GM19452 (cell line): Measurements from ENCODE around the gene R3HDM4.
A peak's percentile ranks its signal among the peaks of the same experiment; 100 is the strongest.

Source experiments
- ATAC-seq: cut with Tn5 transposase; IDR thresholded peaks from one replicate; pipeline ENCODE4 v1.9.1; 2021; ENCODE audit not compliant: unreplicated experiment

The R3HDM4 gene

GRCh38 chr19:947707-948539, 34.9 kb upstream of the R3HDM4 start:
- ATAC-seq, result peak; percentile 63

- ATAC-seq, result peak; percentile 8
Measured at GRCh38 chr19:947090-947706, 34.2 kb upstream of the R3HDM4 start.

DNA sequence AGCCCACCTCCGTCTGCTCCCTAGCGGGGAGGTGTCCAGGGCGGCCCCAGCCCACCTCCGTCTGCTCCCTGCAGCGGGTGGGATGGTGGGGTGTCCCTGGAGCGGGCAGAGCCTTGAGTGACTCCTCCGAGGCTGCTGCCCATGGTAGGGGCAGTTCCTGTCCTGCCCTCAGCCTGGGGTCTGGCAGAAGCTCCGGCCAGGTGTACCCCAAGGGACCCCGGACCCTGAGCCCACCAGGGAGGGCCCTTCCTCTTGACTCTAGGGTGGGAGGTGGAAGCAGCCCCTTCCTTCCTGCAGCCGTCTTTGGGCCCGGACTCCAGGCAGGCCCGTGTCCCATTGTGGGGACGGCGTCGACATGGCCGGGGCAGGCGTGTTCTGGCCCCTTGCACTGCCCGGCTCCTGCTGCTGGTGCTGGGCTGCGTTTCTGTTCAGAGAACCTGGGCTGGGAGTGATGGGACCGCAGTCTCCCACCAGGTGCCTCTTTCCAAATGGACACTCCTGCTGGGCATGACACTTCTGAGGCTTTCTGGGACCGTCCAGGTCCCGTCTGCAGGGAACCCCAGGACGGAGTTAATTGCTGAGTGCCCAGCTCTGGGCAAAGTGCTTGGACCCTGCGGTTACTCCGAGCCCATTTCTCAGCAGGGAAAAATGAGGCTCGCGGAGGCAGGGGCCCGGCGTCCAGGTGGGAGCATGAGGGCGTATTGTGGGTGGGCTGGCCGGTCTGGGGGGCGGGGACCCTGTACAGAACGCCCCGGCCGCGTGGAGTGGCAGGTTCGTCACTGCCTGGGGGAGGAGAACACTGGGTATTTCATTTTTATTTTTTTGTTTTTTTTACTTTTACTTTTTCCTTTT, 32.6 kb upstream of the R3HDM4 start:
- no peak for ATAC-seq

DNA sequence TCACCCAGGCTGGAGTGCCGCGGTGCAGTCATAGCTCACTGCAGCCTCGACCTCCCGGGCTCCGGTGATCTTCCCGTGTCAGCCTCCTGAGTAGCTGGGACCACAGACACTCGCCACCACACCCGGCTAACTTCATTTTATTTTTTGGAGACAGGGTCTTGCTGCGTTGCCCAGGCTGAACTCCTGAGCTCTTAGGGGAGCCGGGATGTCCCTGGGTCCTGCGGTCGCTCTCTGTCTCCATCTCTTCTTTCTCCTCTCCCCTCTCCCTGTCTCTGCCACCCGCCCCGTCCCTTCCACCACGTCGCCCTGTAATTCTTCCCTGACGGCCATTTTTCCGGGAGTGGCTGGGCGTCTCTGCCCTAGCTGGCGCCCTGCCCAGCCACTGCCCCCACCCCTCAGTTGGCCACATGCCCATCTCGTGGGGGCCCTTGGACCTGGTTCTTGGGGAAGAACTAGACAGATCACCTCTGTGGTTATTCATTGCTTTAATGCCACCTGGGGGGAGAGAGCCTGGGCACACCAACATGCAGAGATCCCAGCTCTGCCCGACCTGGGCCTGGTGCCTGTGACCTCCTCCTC, 31.7 kb upstream of the R3HDM4 start:
- no peak for ATAC-seq

DNA sequence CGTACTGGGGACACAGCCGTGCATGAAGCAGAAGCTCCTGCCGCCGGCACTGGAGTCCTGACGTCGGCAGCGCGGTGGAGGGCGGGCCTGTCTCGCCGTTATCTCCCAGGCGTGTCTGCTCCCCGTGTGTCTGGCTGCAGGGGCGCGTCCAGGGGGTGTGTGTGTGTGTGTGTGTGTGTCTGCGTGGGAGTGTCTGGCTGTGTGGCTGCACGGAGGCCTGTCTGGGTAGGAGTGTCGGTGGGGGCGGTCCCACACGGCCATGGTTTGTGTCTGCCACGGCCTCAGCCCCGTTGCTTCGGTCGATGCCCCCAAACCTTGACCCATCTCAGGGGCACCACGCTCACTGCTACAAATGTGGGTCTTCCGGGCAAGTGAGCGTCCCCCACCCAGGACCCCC, 31.1 kb upstream of the R3HDM4 start:
- no peak for ATAC-seq

DNA sequence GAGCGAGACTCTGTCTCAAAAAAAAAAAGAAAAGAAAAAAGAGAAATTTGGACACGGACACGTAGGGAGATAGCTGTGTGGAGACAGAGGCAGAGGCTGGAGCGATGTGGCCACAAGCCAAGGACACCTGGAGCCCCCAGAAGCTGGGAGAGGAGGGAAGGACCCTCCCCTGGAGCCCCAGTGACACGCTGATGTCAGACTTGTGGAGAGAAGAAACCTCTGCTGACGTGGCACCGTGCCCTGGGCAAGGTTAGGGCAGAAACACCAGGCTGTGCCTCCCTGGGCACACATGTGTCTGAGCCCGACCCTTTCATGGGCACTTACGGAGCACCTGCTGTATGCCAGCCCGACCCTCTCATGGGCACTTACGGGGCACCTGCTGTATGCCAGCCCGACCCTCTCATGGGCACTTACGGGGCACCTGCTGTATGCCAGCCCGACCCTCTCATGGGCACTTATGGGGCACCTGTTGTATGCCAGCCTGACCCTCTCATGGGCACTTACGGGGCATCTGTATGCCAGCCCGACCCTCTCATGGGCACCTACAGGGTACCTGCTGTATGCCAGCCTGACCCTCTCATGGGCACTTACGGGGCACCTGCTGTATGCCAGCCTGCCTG, 30.6 kb upstream of the R3HDM4 start:
- no peak for ATAC-seq

- no peak for ATAC-seq
Measured at GRCh38 chr19:942133-942645, 29.2 kb upstream of the R3HDM4 start.

GRCh38 chr19:941292-942132, 28.5 kb upstream of the R3HDM4 start:
- ATAC-seq, result no peak

DNA sequence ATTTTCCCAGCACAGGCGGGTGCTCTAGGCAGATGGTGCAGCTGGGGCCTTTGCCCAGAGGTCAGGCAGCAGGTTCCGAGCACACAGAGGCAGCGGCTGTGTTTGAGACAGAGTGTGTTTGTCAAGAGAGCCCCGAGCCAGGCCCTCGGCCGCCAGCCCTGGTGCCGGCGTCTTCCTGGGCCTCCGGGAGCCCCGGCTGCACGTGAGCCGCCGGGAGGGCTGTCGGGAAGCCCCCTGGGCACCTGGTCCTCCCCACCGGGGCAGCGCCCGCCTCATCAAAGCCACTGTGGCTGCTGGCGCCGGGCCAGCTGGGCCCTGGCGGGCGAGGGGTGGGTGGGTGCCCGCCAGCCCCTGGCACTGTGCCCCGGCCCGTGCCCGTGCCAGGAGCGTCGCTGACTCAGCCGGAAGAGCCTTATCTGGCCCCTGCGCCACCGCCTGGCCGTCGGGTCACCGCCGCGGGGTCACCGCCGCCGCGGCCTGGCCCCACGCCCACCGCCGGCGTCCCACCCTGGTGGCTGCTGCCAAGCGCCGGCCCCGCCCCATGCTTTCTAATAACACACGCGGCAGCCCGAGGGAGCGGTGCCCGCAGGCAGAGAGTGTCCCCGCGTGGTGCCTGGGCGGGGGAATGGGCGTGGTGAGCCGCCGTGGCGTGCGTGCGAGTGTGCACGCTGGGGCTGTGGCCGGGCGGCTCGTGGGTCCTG, 27.7 kb upstream of the R3HDM4 start:
- ATAC-seq, result peak; percentile 41

DNA sequence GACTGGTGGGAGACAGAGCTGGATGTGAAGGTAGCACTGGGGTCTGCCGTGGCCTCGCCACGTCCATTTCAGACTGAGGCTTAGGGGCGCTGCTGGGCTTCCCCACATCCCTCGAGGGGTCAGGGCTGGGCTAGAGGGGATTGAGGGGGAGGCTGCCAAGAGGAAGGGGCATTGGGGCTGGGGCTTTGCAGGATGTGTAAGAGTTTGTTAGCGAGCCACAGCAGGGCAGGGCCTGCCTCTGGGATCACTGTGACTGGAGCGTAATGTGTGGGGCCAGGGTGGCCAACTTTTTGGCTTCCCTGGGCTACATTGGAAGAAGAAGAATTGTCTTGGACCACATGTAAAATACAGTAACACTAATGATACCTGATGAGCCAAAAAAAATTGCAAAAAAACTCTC, 26.9 kb upstream of the R3HDM4 start:
- ATAC-seq, result no peak

DNA sequence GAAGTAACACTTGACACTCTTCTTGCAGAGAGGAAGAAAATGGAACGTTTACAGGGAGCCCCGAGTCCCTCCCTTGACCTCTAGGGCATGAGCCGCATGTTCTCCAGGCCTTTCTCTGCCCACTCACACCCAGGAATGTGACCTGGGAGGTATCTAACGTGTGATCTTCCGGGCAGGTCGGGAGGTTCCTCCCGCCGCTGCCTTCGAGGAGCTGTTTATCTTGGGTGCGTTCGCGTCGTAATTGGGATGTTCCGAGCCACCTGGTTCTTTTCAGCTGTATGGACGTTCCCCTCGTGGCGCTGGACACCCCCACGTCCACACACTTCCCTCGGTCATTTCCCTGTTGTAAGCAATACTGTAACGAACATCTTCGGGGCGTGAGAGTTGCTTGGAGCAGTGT, 26.4 kb upstream of the R3HDM4 start:
- no peak for ATAC-seq

DNA sequence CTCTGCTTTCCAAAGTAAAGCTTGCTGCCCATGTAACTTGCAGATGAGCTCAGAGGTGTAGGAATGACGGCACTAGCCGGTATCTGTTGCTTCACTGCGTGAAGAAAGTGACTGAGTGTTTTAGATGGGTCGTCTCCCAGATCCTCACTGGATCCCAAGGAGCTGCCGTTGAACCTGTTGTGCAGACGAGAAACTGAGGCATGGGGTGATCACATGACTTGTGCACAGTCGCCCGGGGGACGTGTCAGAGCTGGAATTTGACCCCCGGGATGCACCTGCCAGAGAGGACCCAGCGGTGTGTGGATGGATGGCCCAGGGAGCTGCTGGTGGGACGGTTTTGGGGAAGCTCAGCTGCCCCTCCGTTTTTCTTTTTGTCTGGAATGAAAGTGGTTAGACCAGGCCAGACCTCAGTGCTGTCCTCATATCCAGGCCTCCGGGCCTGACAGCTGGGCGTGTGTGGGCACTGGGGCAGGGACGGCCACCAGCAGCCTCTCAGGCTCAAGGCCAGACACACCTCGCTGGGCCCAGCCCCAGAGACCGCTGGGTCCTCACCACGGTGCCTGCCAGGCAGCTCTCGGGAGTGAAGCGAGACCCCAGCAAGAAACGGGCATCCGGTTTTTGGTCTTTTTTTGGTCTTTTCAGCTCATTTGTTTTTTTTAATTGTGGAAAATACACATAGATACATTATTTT, 25.4 kb upstream of the R3HDM4 start:
- ATAC-seq, result no peak

- no peak for ATAC-seq
Measured at GRCh38 chr19:937259-937694, 24.3 kb upstream of the R3HDM4 start.

DNA sequence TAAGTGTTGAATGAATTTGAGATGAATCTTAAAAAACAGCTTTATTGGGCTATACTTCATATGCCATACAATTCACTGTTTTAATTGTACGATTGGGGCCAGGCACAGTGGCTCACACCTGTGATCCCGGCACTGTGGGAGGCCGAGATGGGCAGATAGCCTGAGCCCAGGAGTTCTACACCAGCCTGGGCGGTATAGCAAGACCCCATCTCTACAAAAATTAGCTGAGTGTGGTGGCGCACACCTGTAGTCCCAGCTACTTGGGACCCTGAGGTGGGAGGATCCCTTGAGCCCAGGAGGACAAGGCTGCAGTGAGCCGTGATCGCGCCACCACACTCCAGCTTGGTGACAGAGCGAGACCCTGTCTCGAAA, 23.1 kb upstream of the R3HDM4 start:
- no peak for ATAC-seq

DNA sequence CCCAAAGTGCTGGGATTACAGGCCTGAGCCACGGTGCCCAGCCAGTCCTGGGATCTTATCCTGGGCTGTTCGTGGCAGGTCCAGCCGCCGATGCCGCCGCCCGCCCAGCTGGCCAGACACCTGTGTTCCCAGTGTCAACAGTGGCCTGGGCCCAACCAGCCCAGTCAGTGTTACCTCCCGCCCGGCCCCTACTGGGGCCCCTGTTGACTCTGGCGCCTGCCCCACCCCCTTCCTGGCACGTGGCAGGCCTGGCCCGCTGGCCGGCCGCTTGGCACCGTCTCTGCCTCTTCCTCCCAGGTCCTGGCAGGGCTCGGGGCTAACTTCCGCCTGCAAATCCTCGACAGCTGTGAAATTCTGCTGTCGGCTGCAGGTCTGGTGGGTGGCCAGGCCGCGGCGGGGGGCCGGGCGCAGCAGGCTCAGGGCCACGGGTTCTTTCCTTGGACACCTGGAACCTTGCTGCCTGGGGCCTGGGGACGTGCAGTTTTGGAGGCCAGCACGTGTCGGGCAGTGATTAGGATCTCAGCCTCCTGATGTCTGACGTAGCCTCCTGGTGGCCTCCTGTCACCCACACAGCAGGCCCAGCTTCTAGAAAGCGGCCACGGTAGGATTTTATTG, 22.0 kb upstream of the R3HDM4 start:
- no peak for ATAC-seq

DNA sequence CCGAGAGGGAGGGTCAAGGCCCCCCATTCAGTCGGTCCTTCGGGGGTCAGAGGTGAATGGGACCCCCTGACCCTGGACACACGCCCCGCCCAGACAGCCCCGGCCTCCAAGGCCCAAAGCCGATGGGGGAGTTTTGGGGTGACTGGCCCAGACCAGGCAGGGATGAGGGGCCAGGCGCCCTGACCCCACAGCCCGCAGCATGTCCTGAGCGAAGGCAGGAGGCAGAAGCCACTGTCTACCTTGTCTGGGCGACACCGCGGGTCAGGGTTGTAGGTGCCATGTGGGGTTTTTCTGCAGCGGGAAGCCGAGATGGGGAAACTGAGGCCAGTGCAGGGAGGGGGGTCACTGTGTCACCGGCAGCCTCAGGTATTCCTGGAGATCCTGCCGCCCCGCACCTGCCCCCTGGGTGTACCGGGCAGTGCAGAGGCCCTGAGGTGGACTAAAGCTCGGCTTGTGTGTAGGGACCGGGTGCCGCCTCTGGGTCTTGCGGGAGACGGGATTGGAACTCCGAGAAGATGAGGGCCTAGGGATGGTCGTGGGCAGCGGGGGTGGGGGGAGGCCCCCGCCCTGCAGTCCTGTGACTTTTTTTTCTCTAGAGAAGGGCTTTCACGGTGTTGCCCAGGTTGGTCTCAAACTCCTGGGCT, 21.3 kb upstream of the R3HDM4 start:
- no peak for ATAC-seq

GRCh38 chr19:933553-933882, 20.5 kb upstream of the R3HDM4 start:
- ATAC-seq, result no peak
